Keratinocyte (primary cell): ENCODE measurements around the gene RMP24.
A peak's percentile ranks its signal among the peaks of the same experiment; 100 is the strongest.

Source experiments
- DNase-seq: peaks from one replicate; pipeline ENCODE4 v3.0.0-alpha.2; 2011; ENCODE audit warnings: low read depth, missing footprints, low spot score
- FAIRE-seq: peaks from 2 replicates; lab custom pipeline; 2011; peaks lifted over from hg19 to GRCh38; lab: Jason Lieb, UNC
- H2AFZ ChIP-seq: 2 replicates; pipeline ENCODE4 v1.6.0; 2012; ENCODE audit warnings: low read length, control low read depth, inconsistent platforms; ENCODE audit not compliant: control insufficient read depth
- H3K27ac ChIP-seq: 2 replicates; pipeline ENCODE4 v1.5.1; 2011; ENCODE audit warnings: low read length; ENCODE audit not compliant: control insufficient read depth, insufficient read depth
- H3K27me3 ChIP-seq: 3 replicates; pipeline ENCODE4 v1.6.0; 2011; ENCODE audit warnings: low read length; ENCODE audit not compliant: control insufficient read depth, insufficient read depth; ENCODE audit errors: extremely low read depth
- H3K36me3 ChIP-seq, 2 experiments: 2 replicates in 1 of 2; 3 replicates in 1 of 2; pipeline ENCODE4 v1.5.1; 2011; ENCODE audit warnings: low read length in 2 of 2, mild to moderate bottlenecking in 1 of 2; ENCODE audit not compliant: control insufficient read depth in 2 of 2, insufficient read depth in 2 of 2; ENCODE audit errors: extremely low read depth in 1 of 2
- H3K4me1 ChIP-seq: 3 replicates; pipeline ENCODE4 v1.5.1; 2011; ENCODE audit warnings: low read length; ENCODE audit not compliant: control insufficient read depth, insufficient read depth; ENCODE audit errors: extremely low read depth
- H3K4me2 ChIP-seq: 3 replicates; pipeline ENCODE4 v1.6.0; 2011; ENCODE audit warnings: low read depth, low read length; ENCODE audit not compliant: control insufficient read depth, insufficient read depth; ENCODE audit errors: extremely low read depth
- H3K4me3 ChIP-seq, 3 experiments: fragments of 200-600 bp in 1 of 3; sonication (generic) in 1 of 3; 2 replicates in 2 of 3; 3 replicates in 1 of 3; pipeline ENCODE4 v1.5.1; 2011 to 2016; ENCODE audit warnings: low read length in 3 of 3, mild to moderate bottlenecking in 3 of 3, control low read depth in 2 of 3, inconsistent platforms in 1 of 3, low read depth in 1 of 3, mixed read lengths in 1 of 3, mixed run types in 1 of 3, moderate library complexity in 1 of 3; ENCODE audit not compliant: control insufficient read depth in 2 of 3, insufficient read depth in 2 of 3; ENCODE audit errors: extremely low read depth in 1 of 3
- H3K79me2 ChIP-seq: 2 replicates; pipeline ENCODE4 v1.6.0; 2012; ENCODE audit warnings: low read length; ENCODE audit not compliant: control insufficient read depth, insufficient read depth
- H3K9ac ChIP-seq: 3 replicates; pipeline ENCODE4 v1.6.0; 2011; ENCODE audit warnings: low read length; ENCODE audit not compliant: control insufficient read depth, insufficient read depth; ENCODE audit errors: extremely low read depth
- H3K9me1 ChIP-seq: 3 replicates; pipeline ENCODE4 v1.6.0; 2011; ENCODE audit warnings: low read length; ENCODE audit not compliant: control insufficient read depth, insufficient read depth; ENCODE audit errors: extremely low read depth
- H3K9me3 ChIP-seq: 2 replicates; pipeline ENCODE4 v1.5.1; 2012; ENCODE audit warnings: low read depth, low read length; ENCODE audit not compliant: control insufficient read depth
- H4K20me1 ChIP-seq: 3 replicates; pipeline ENCODE4 v1.6.0; 2011; ENCODE audit warnings: low read length; ENCODE audit not compliant: control insufficient read depth, insufficient read depth; ENCODE audit errors: extremely low read depth
- CTCF ChIP-seq, 3 experiments: IDR thresholded peaks in 1 of 3; conservative IDR thresholded peaks in 1 of 3; optimal IDR thresholded peaks in 1 of 3; 2 replicates in 2 of 3; 3 replicates in 1 of 3; pipeline versions ENCODE3 to v1.5.1; 2011; ENCODE audit warnings: low read length in 3 of 3, mild to moderate bottlenecking in 3 of 3, moderate library complexity in 2 of 3, control low read depth in 1 of 3, inconsistent platforms in 1 of 3; ENCODE audit not compliant: insufficient read depth in 2 of 3; ENCODE audit errors: extremely low read depth in 1 of 3
- EZH2 ChIP-seq: IDR thresholded peaks from one replicate; pipeline ENCODE4 v1.6.1; 2012; ENCODE audit warnings: inconsistent platforms, mild to moderate bottlenecking, low read length, moderate library complexity
- dilution Hi-C: fragments of 300-500 bp; cut with MboI; formaldehyde crosslinking; loops from one replicate; pipeline ENCODE4 v1.7.0; 2020; ENCODE audit warnings: low sequenced_read_pairs; ENCODE audit not compliant: extremely low pct_ligation_motif_present

Gene RMP24

DNA sequence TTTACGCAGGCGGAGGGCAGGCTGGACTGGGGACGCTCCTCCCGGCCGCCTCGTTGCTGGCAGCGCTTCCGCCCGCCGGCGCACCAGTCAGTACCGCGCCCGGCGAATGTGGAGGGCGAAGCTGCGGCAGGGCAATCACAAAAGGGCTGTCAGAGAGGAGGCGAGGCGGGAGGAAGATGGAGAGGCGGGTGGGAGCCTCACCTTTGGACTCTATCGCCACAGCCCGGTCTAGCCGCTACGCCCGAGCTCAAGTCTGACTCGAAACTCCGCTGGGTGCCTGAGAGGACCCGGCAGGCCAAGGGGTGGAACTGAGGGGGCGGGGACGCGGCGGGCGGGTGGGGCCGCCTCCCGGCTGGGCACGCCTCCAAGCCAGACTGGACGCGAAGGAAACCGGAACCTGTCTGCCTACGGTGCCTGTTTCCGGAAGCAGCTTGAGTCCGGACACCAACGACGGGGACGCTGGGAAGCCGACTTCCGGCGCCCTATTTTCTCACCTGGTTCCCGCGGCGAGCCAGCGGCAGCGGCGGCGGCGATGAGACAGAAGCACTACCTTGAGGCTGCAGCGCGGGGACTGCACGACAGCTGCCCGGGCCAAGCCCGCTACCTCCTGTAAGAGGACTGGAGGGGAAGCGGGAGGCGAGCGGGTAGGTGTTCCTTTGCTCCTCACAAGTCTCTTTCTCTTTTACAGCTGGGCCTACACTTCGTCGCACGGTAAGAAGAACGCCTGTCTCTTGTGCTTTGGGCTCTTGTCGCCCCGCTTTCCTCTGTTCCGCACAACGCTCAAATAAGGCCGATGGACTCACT lies at the start of gene RMP24:
Gene RMP24 (plus strand): TSS at position 483 of the 804 bp plus-strand sequence.
- Histone ChIP-seq H3K27ac (peak within 1 kb of the TSS; percentile 93), H4K20me1 (no peaks in the 10 kb centered on the region), H3K4me1 (peaks cover 13% of the 10 kb centered on the region), H3K27me3 (no peaks in the 10 kb centered on the region), H3K9ac (peak within 1 kb of the TSS; percentile 93), H3K4me3 (peak within 1 kb of the TSS; percentile 81 to 93 (median 90)), H3K9me1 (no peaks in the 10 kb centered on the region), H2AFZ (peak within 1 kb of the TSS; percentile 93), H3K4me2 (peak within 1 kb of the TSS; percentile 99), H3K9me3 (peaks cover 2% of the 10 kb centered on the region), H3K36me3 (peaks cover 3 to 11% of the 10 kb centered on the region in 2 experiments), H3K79me2 (peaks cover 27% of the 10 kb centered on the region)
- DNase-seq: peak; percentile 68
- FAIRE-seq: no peak
- TF ChIP-seq CTCF (optimal IDR thresholded peaks at IDR 0.05 in 1 of 3, IDR thresholded peaks at IDR 0.05 in 1 of 3, conservative IDR thresholded peaks at IDR 0.05 in 1 of 3; ENCODE audit: extremely low read depth in 1 of 3, insufficient read depth in 2 of 3, low read length in 3 of 3) (no peak), EZH2 (no peak)
- dilution Hi-C loops: no loop called here

GRCh38 chr18:35923939-35924684 lies 48.4 kb upstream of the RMP24 start:
- Histone ChIP-seq H3K4me2 (no peak overlapping the region), H3K79me2 (no peaks in the 10 kb centered on the region), H3K9me1 (no peaks in the 10 kb centered on the region), H3K27ac (no peak overlapping the region), H3K9ac (no peak overlapping the region), H3K27me3 (no peaks in the 10 kb centered on the region), H2AFZ (no peak overlapping the region), H4K20me1 (no peaks in the 10 kb centered on the region), H3K4me3 (no peak overlapping the region), H3K9me3 (no peaks in the 10 kb centered on the region), H3K4me1 (peaks cover 7% of the 10 kb centered on the region), H3K36me3 (no peaks in the 10 kb centered on the region)
- no peak for TF ChIP-seq CTCF (optimal IDR thresholded peaks at IDR 0.05 in 1 of 3, IDR thresholded peaks at IDR 0.05 in 1 of 3, conservative IDR thresholded peaks at IDR 0.05 in 1 of 3; ENCODE audit: extremely low read depth in 1 of 3, insufficient read depth in 2 of 3, low read length in 3 of 3)
- no peak for TF ChIP-seq EZH2
- dilution Hi-C loops: no loop called here
- no peak for DNase-seq
- FAIRE-seq: no peak
